Breast epithelium (tissue), 3 donors: ENCODE measurements around the gene DPP4.

Experiments
- CTCF ChIP-seq, 3 donors: fragments of 450-650 bp; IDR thresholded peaks; one replicate each; pipeline ENCODE4 v1.5.1; 2016 to 2017; ENCODE audit warnings: antibody characterized with exemption in 3 of 3, mild to moderate bottlenecking in 3 of 3, moderate library complexity in 3 of 3
- POLR2A ChIP-seq: fragments of 450-650 bp; IDR thresholded peaks from one replicate; pipeline ENCODE4 v1.6.1; 2016; ENCODE audit warnings: antibody characterized with exemption, mild to moderate bottlenecking, moderate library complexity

- TF ChIP-seq POLR2A (no peak), CTCF (IDR thresholded peaks at IDR 0.05) (no peak)
Measured at GRCh38 chr2:162056796-162057399, 17.1 kb downstream of the DPP4 start.
